Gastrocnemius medialis (tissue), 4 donors: ENCODE measurements around the gene HLA-B.

Experiments used
- CTCF ChIP-seq, 5 experiments: fragments of 450-650 bp in 3 of 5; fragments of 200-600 bp in 2 of 5; sonication (generic) in 2 of 5; IDR thresholded peaks in 4 of 5; conservative IDR thresholded peaks in 1 of 5; 1 replicate in 4 of 5; 2 replicates in 1 of 5; pipeline ENCODE4 v1.5.1; 2016 to 2019; ENCODE audit warnings: antibody characterized with exemption in 5 of 5, mild to moderate bottlenecking in 3 of 5, moderate library complexity in 3 of 5
- POLR2A ChIP-seq, 2 donors: fragments of 450-650 bp; IDR thresholded peaks; one replicate each; pipeline ENCODE4 v1.6.1; 2017; ENCODE audit warnings: antibody characterized with exemption in 2 of 2, mild to moderate bottlenecking in 2 of 2, moderate library complexity in 2 of 2

- no peak for TF ChIP-seq CTCF (IDR thresholded peaks at IDR 0.05 in 4 of 5, conservative IDR thresholded peaks at IDR 0.05 in 1 of 5)
- no peak for TF ChIP-seq POLR2A (IDR thresholded peaks at IDR 0.05)
These were observed 29.1 kb upstream of the HLA-B start for GRCh38 chr6:31386099-31386498.
